ENCODE measurements around the gene ENOSF1. TPM values are rescaled to one million over a fixed set of nuclear protein-coding genes. Genes with fewer than 3 reads are reported as not detected.

The ENOSF1 gene
- total and polyA plus RNA-seq, 10 of the 15 experiments (the other 5 are each of a cell fraction or from before 2014, with no cell fraction given): 12.5 to 43.3 (median 29.5) TPM

- Histone ChIP-seq H4K20me1 (ENCODE audit: control insufficient read depth, insufficient read depth) (no peaks in the 10 kb centered on the region), H3K27ac (ENCODE audit: control insufficient read depth, insufficient read depth) (no peak overlapping the region), H3K9ac (ENCODE audit: control insufficient read depth, insufficient read depth, low read length) (no peak overlapping the region), H3K79me2 (ENCODE audit: control insufficient read depth, insufficient read depth, low read length) (no peaks in the 10 kb centered on the region), H3K27me3 (replicated peaks in 1 of 2; ENCODE audit: control insufficient read depth in 2 of 2, insufficient read depth in 2 of 2, low read length in 1 of 2) (no peaks in the 10 kb centered on the region), H3K9me3 (replicated peaks; ENCODE audit: control insufficient read depth, insufficient read depth, low read length) (no peaks in the 10 kb centered on the region), H3K4me2 (ENCODE audit: control insufficient read depth, insufficient read depth) (no peak overlapping the region), H3K4me1 (ENCODE audit: control insufficient read depth, insufficient read depth, low read length) (no peaks in the 10 kb centered on the region), H3K36me3 (ENCODE audit: control insufficient read depth in 2 of 2, insufficient read depth in 2 of 2, low read length in 1 of 2) (no peaks in the 10 kb centered on the region), H3K4me3 (no peak overlapping the region), H2AFZ (ENCODE audit: control insufficient read depth, low read depth, low read length) (no peak overlapping the region)
- DNase-seq (ENCODE audit: low read depth, low spot score): no peak
- in situ Hi-C loops (cut with MboI) (no loop called here), intact Hi-C loops (cut with micrococcal nuclease; ENCODE audit: unreplicated experiment) (loop anchor here (10.0 kb wide), 1 partner anchor 92 kb away; no protein-coding TSS in a partner anchor)
- ChIA-PET SMC1A (ENCODE audit: uncharacterized antibody, unreplicated experiment) (interaction anchor here (1.2 kb wide), 1 partner anchor 10 kb away, joined by 7 read pairs; no protein-coding TSS in a partner anchor), CTCF (interaction anchor here (0.6 to 2.0 kb wide), 3 partner anchors 19 to 122 kb away, joined by 3 to 6 read pairs (median 3); no protein-coding TSS in a partner anchor), POLR2A (interaction anchor here (0.7 kb wide), 2 partner anchors 66 to 99 kb away, joined by 3 read pairs; no protein-coding TSS in a partner anchor), RAD21 (ENCODE audit: unreplicated experiment) (interaction anchor here (1.6 kb wide), 1 partner anchor 113 kb away, joined by 5 read pairs; no protein-coding TSS in a partner anchor)
- no TSS peak for BruUV-seq (replicated peaks)
- FAIRE-seq: no peak
- no peak for ATAC-seq
- TF ChIP-seq, protein P1, sequence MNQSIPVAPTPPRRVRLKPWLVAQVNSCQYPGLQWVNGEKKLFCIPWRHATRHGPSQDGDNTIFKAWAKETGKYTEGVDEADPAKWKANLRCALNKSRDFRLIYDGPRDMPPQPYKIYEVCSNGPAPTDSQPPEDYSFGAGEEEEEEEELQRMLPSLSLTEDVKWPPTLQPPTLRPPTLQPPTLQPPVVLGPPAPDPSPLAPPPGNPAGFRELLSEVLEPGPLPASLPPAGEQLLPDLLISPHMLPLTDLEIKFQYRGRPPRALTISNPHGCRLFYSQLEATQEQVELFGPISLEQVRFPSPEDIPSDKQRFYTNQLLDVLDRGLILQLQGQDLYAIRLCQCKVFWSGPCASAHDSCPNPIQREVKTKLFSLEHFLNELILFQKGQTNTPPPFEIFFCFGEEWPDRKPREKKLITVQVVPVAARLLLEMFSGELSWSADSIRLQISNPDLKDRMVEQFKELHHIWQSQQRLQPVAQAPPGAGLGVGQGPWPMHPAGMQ (IDR thresholded peaks at IDR 0.05; ENCODE audit: borderline replicate concordance): no peak
- no peak for TF ChIP-seq WRNIP1 (IDR thresholded peaks at IDR 0.05; ENCODE audit: borderline replicate concordance, low read depth, low read length)
- 76% methylated on average over 4 of the region's 4 CpGs for WGBS (ENCODE audit: insufficient coverage, insufficient replicate concordance, low lambda C conversion rate, missing lambda C conversion rate)
These were observed 4.6 kb upstream of the ENOSF1 start for GRCh38 chr18:717003-717402.

- ChIA-PET RAD21 (ENCODE audit: unreplicated experiment) (interaction anchor here (1.8 kb wide), 1 partner anchor 115 kb away, joined by 9 read pairs; no protein-coding TSS in a partner anchor), POLR2A (no interaction called here), CTCF (interaction anchor here (0.9 to 2.0 kb wide), 7 partner anchors 10 to 124 kb away, joined by 3 to 9 read pairs (median 4); no protein-coding TSS in a partner anchor), SMC1A (ENCODE audit: uncharacterized antibody, unreplicated experiment) (interaction anchor here (0.7 to 2.3 kb wide), 7 partner anchors 12 to 115 kb away, joined by 3 to 8 read pairs (median 3); no protein-coding TSS in a partner anchor)
- Histone ChIP-seq H2AFZ (ENCODE audit: control insufficient read depth, low read depth, low read length) (no peak overlapping the region), H4K20me1 (ENCODE audit: control insufficient read depth, insufficient read depth) (no peaks in the 10 kb centered on the region), H3K27me3 (replicated peaks in 1 of 2; ENCODE audit: control insufficient read depth in 2 of 2, insufficient read depth in 2 of 2, low read length in 1 of 2) (no peaks in the 10 kb centered on the region), H3K4me3 (no peak overlapping the region), H3K9ac (ENCODE audit: control insufficient read depth, insufficient read depth, low read length) (no peak overlapping the region), H3K27ac (ENCODE audit: control insufficient read depth, insufficient read depth) (no peak overlapping the region), H3K9me3 (replicated peaks; ENCODE audit: control insufficient read depth, insufficient read depth, low read length) (no peaks in the 10 kb centered on the region), H3K4me1 (ENCODE audit: control insufficient read depth, insufficient read depth, low read length) (no peaks in the 10 kb centered on the region; the same call in 1 of the 2 replicates), H3K36me3 (ENCODE audit: control insufficient read depth in 2 of 2, insufficient read depth in 2 of 2, low read length in 1 of 2) (no peaks in the 10 kb centered on the region), H3K79me2 (ENCODE audit: control insufficient read depth, insufficient read depth, low read length) (peaks cover 10% of the 10 kb centered on the region), H3K4me2 (ENCODE audit: control insufficient read depth, insufficient read depth) (no peak overlapping the region)
- in situ Hi-C loops (cut with MboI): no loop called here
- peak; percentile 29; the same call in 1 of the 3 replicates for ATAC-seq
- no peak for DNase-seq (ENCODE audit: low read depth, low spot score)
- intact Hi-C loops (cut with micrococcal nuclease; ENCODE audit: unreplicated experiment): loop anchor here (10.0 kb wide), 1 partner anchor 91 kb away; no protein-coding TSS in a partner anchor
- 4% methylated on average over 1 of the region's 1 CpG for WGBS (ENCODE audit: insufficient coverage, insufficient replicate concordance, low lambda C conversion rate, missing lambda C conversion rate)
- FAIRE-seq: no peak
- no TSS peak for BruUV-seq (replicated peaks)
- TF ChIP-seq BRCA1 (IDR thresholded peaks at IDR 0.05; ENCODE audit: low read depth, low read length) (no peak), NR2C2 (IDR thresholded peaks at IDR 0.05; ENCODE audit: borderline replicate concordance, control insufficient read depth, insufficient read length, low read depth) (no peak), NR2F1 (conservative IDR thresholded peaks at IDR 0.05) (no peak), HSF1 (IDR thresholded peaks at IDR 0.05; ENCODE audit: low read depth, low read length) (no peak), SMAD5 (IDR thresholded peaks at IDR 0.05; ENCODE audit: low read depth) (no peak), ZNF622 (IDR thresholded peaks at IDR 0.05) (no peak)
- TF ChIP-seq, protein P2, sequence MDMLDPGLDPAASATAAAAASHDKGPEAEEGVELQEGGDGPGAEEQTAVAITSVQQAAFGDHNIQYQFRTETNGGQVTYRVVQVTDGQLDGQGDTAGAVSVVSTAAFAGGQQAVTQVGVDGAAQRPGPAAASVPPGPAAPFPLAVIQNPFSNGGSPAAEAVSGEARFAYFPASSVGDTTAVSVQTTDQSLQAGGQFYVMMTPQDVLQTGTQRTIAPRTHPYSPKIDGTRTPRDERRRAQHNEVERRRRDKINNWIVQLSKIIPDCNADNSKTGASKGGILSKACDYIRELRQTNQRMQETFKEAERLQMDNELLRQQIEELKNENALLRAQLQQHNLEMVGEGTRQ (IDR thresholded peaks at IDR 0.05; ENCODE audit: borderline replicate concordance, low read depth, low read length): no peak
These were observed 3.2 kb upstream of the ENOSF1 start for GRCh38 chr18:715626-716025.

All from GM12878 (cell line).